HG03095 (cell line): ENCODE data around the gene KAZALD1.
A peak's percentile ranks its signal among the peaks of the same experiment; 100 is the strongest.

ENCODE experiments used
- ATAC-seq: cut with Tn5 transposase; IDR thresholded peaks from one replicate; pipeline ENCODE4 v1.9.1; 2021; ENCODE audit warnings: moderate library complexity; ENCODE audit not compliant: unreplicated experiment

Gene KAZALD1

GRCh38 chr10:101046332-101047238 is 15.2 kb upstream of the KAZALD1 start:
- ATAC-seq, result no peak

DNA sequence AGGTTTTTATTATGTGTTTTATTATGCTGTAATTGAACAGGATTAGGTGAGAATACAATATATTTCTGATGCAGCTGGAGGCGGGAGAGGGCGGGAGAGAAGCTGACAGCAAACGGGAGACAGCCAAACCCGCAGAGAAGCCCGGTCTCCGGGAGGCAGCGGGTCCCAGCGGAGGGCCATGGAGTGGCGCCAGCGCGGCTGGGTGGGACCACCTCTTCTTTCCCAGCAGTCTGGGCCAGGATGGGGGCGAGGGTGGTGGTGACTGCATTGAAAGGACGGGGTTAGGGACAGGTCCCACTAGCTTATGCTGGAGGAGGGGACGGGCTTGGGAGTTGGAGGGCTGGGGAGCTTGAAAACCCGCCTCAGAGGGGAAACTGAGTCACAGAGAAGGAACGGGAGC is 14.5 kb upstream of the KAZALD1 start:
- no peak for ATAC-seq

- no peak for ATAC-seq
These were observed 13.6 kb upstream of the KAZALD1 start for GRCh38 chr10:101047961-101048892.

DNA sequence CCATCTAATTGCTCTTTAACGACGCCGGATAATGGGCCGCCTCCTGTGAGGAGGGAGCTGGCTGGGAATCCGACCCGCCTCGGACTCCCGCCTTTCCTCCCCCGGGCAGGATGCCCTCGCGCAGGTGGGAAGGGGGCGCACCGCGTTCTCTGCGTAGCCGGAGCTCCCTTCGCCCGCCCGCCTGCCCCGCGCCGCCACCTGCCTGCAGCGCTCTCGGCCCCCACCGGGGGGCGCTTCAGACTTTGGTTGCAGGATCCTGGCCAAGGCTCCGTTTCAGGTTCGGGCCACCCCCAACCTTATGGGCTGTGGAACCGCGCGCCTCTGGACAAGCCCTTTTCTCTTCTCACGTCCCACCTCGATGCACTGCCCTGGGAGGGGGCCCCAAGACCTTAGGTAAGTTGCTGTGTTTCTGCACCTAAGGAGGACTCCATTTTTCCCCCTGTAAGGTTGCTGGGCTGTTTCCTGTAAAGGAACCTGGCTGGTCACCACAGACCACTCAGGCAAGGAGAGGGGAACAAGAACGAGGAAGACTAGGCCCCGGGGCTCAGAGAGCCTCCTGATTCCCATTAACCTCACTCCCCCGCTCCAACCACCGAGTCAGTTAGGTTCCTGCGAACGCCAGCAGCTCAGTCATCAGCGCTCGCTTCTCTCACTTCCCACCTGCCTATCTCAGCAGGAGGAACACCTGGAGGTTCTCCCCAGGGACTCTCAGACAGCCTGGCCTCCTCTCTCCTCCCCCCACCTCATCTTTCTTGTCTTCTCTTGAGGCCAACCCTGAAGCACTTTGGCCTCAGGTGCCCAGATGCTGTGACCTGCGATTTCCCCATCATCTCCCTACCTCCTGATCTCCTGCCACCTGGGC is 11.3 kb upstream of the KAZALD1 start:
- ATAC-seq, result peak; percentile 52

DNA sequence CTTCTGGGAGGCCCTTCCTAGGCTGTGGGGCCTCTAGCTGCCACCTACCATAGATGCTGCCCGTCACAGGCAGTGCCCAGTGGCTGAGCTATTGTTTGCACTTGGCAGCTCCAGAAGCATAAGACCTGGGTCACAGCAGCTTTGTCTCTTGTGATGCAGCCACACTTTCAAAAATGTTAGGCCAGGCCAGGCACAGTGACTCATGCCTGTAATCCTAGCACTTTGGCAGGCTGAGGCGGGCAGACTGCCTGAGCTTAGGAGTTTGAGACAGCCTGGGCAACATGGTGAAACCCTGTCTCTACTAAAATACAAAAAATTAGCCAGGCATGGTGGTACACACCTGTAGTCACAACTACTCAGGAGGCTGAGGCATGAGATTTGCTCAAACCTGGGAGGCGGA is 9.5 kb upstream of the KAZALD1 start:
- ATAC-seq, result no peak

GRCh38 chr10:101053516-101053915 is 8.3 kb upstream of the KAZALD1 start:
- ATAC-seq, result no peak

GRCh38 chr10:101054351-101054750 is 7.4 kb upstream of the KAZALD1 start:
- ATAC-seq, result no peak

GRCh38 chr10:101054876-101055275 is 6.9 kb upstream of the KAZALD1 start:
- no peak for ATAC-seq

GRCh38 chr10:101055411-101055810 is 6.4 kb upstream of the KAZALD1 start:
- ATAC-seq, result no peak

GRCh38 chr10:101056365-101057151 is 5.2 kb upstream of the KAZALD1 start:
- ATAC-seq, result no peak

DNA sequence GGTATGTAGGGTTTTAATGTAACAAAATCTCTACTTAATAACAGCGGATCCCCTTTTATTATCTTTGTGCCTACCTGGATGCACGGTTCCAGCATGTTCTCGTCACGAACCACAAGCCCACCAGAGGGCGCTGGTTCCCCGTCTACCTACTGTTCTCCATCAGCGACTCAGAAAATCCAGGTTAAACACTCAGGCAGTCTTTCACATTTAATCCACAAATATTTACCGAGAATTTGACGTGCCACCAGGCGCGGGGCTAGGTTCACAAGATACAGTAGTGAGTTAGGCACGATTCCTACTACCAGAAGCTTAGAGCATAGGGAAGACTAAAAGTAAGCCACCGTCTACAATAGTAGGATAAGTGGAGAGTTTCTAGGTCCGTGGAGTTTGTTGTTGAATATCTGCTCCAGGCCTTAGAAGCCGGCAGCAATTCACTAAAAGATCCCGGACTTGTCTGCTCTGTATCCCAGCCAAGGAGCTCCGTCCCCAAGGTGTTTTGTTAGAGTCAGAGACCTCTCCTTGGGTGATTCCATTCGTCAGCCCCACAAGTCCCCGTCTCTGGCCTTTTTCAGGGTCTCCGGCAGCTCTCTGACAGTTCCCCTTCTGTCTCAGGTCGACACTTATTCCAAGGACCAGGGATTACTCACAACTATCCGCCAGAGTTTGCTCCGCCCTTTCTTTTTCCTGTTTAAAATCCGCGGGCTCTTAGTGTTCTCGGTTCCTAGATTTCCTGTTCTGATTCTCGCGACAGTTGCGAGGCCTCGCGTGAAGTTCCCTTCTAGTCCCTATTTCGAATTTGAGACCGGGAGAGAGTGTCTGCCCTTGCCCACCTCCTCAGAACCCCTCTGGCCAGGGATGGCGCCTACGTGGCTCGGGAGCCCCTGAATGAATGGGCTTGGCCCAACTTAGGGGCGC is 1.5 kb upstream of the KAZALD1 start:
- peak; percentile 31 for ATAC-seq

DNA sequence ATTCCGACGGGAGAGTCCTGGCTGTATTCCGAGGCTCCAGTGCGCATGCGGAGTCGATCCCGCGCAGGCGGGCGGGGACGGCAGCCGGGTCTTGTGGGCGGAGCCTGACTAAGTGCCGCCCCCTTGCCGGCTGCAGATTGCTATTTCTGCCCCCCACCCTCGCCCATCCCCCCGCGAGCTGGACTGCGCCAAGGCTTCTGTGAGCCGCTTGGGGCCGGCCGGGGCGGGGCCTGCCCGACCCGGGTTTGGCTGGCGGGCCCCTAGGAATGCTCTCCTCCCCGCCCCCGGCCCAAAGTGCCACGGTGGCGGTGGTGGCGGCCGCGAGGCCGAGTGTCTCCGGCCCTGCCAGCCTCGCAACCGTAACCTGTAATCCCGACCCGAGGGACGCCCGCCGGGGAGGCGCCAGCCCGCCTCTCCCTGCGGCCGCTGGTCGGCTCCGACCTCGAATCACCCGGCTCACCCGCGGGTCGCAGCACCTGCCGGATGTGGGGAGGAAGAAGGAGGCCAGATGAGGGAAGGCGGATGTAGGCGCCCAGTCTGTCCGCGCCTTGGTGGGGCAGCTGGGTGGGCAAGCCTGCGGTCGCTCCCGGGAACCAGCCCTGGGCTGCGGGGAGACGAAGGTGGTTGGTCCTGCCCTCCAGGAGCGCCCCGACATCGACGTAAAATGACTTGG is 702 bp upstream of the KAZALD1 start:
- ATAC-seq, result peak; percentile 48

DNA sequence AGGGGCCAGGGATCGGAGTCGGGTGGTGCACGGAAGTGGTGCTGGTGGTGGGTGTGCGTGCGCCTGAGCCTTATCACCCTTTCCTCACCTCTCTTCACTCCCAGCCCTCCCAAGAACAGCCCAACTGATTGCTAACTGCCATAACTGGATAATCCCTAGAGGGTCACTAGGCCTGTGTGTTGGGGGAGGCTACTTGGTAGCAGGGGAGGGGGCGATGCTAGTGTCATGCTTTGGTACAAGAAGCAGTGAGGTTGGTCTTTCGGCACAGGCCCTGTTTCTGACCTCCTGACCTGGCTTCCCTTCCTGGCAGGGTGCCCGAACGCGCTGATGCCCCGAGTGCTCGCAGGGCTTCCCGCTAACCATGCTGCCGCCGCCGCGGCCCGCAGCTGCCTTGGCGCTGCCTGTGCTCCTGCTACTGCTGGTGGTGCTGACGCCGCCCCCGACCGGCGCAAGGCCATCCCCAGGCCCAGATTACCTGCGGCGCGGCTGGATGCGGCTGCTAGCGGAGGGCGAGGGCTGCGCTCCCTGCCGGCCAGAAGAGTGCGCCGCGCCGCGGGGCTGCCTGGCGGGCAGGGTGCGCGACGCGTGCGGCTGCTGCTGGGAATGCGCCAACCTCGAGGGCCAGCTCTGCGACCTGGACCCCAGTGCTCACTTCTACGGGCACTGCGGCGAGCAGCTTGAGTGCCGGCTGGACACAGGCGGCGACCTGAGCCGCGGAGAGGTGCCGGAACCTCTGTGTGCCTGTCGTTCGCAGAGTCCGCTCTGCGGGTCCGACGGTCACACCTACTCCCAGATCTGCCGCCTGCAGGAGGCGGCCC is 652 bp downstream of the KAZALD1 start:
- peak; percentile 35 for ATAC-seq

DNA sequence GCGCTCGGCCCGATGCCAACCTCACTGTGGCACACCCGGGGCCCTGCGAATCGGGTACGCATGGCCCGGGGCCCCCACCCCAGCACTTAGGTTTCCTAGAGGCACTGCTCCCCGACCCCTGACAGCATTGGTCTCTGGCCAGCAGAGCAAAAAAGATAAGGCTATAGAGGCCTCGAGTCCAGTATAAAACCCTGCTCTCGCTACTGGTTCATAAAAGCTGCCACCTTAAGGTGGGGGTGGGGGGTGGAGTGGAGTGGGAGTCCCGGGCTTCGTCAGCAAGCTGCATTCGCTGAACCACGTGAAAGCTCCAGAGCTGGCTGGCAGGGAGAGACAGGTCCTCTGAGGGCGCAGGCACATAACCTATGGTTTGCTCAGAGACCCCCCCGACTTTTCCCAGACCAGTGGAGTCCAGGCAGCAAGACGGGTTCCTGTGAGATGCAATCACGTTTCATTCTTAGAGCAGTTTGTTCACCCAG is 1.3 kb downstream of the KAZALD1 start:
- ATAC-seq, result no peak

DNA sequence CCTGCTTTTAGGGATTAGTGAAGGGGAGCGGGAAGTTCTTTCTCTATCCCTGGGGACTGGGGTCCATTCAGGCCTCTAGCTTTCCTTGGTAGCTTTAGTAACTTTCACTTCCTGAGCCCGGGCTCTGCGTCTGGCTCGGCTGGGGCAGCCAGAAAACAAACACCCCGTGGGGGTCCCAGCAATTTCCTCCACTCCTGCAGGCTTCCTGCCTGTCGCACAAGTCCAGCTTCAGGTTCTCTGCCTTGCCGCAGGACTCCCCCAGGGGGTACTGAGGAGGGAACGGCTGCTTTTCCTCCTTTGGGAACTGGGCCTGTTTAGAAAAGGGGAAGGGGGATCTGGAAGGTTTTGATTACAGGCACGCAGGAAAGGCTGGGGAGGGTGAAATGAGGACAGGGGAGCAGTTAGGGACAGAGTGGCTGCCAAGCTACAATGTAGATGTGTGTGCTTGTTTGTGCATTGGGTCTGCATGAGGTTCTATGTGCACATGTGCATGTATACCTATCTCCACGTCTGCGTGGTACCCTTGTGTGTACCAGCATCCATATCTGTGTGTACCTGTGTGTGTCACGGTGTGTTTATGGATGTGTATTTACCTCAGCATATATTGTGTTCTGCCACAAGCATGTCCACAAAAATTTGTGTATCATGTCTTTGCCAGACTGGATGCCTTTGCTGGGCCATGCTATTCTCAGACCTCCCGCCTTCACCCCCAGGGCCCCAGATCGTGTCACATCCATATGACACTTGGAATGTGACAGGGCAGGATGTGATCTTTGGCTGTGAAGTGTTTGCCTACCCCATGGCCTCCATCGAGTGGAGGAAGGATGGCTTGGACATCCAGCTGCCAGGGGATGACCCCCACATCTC is 2.0 kb downstream of the KAZALD1 start:
- ATAC-seq, result no peak

GRCh38 chr10:101064415-101065030 is 2.7 kb downstream of the KAZALD1 start:
- no peak for ATAC-seq
